DMS153 treated with DMSO at 0.1 percent for 48 hours (cell line): Measurements from ENCODE around the gene HOXC9.

Experiments
- DNase-seq: peaks from one replicate; lab custom pipeline; 2025; ENCODE audit not compliant: unreplicated experiment; lab: John Stamatoyannopoulos, UW

The HOXC9 gene

DNA sequence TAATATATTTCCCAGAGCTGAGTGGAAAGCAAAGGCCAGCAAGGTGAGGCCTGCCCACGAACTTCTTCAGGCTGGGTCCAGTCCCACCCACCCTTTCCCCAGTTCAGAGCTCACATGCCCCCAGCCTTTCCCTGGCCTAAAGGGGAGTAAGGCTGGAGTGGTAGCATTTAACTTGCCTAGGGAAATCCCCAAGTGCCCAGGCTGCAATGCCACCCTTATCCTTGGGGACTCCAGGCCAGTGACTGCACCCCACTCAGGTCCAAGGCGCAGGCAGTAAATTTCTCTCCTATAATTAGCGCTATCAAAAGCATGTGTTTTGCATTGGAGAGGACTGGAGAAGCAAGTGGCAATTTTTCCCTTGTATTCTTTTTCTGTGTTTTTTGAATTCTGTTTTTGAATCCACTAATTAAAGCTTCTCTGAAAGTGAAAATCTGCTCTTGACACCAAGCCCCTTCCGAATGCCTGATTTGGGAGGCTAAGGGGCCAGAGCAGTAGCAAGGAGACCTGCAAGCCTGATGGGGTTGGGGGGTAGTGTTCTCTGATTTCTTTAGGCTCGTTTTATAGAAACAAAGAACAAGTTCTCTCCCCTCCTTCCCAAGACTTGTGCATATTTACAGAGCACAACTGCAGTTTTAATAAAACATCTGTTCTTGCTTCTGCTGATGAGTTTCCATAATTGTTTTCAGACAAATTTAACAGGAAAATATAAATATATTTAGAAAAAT, 24.8 kb downstream of the HOXC9 start:
- DNase-seq, result no peak

- DNase-seq, result no peak
Measured at GRCh38 chr12:54025499-54026405, 25.8 kb downstream of the HOXC9 start.

DNA sequence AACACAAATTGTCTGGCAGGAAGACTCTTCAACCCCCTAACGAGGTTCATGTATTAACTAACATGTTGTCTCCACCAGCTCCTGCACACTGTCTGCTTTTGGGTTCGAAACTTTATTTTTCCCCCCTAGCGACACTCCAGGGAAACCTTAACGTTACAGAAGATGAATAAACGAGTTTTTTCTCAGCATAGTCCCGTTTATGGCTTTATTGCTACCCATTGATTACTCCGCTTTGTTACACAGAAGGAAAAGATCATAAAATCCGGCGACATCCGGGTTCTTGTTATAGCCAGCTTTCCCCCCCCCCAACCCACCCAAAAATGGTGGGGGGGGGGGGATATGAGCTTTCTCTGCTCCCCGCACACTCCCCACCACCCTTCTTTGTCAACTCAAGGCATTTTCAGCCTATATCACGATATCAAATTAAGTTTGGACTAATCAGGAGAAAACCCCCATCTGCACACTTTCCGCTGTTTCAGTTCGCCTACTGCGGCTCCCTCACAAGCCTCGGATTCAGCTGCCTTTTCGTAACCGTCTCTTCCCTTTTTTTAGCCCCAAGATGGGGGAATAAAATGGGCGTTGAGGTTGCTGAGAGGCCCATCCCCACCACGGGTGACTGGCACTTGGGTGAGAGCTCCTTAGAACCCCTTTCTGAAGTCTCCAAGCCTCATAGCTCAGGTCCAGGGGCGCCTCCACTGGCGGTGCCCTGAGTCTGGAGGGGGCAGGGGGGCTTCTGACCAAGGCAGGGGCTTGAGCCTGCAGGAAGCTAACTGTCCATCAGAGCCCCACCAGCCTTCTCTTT, 26.9 kb downstream of the HOXC9 start:
- no peak for DNase-seq

DNA sequence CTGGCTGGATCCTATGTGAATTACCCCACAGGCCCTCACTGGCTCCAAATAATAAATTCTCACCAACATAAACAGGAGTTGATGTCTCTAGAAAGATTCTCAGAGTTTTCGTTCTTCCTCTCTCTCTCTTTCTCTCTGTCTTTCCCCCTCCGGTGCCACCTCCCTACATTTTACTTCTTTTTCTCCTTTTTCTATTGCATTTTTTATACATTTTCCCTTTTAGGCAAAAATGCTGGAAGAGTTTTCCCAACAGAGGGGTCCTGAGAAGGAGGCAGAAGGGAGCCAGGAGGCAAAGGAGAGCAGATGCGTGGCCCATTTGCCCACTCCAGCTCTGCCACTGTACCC, 27.5 kb downstream of the HOXC9 start:
- DNase-seq, result no peak

- no peak for DNase-seq
Measured at GRCh38 chr12:54028314-54029201, 28.6 kb downstream of the HOXC9 start, which contains the start of gene HOXC6. TSS of gene HOXC6 (plus strand) at chr12:54028440. CDS start at chr12:54028522, 82 bp downstream.

DNA sequence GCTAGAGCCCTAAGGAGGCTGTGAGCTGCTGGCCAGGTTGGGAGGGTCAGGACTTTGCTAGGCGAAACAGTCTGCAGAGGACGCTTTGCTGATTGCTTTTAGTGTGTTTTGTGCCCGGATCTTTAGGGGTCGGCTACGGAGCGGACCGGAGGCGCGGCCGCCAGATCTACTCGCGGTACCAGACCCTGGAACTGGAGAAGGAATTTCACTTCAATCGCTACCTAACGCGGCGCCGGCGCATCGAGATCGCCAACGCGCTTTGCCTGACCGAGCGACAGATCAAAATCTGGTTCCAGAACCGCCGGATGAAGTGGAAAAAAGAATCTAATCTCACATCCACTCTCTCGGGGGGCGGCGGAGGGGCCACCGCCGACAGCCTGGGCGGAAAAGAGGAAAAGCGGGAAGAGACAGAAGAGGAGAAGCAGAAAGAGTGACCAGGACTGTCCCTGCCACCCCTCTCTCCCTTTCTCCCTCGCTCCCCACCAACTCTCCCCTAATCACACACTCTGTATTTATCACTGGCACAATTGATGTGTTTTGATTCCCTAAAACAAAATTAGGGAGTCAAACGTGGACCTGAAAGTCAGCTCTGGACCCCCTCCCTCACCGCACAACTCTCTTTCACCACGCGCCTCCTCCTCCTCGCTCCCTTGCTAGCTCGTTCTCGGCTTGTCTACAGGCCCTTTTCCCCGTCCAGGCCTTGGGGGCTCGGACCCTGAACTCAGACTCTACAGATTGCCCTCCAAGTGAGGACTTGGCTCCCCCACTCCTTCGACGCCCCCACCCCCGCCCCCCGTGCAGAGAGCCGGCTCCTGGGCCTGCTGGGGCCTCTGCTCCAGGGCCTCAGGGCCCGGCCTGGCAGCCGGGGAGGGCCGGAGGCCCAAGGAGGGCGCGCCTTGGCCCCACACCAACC, 29.8 kb downstream of the HOXC9 start:
- DNase-seq, result no peak

- no peak for DNase-seq
Measured at GRCh38 chr12:54030442-54030801, 30.5 kb downstream of the HOXC9 start.

GRCh38 chr12:54030889-54031471, 31.0 kb downstream of the HOXC9 start:
- no peak for DNase-seq

GRCh38 chr12:54031480-54031879, 31.5 kb downstream of the HOXC9 start:
- DNase-seq, result no peak

DNA sequence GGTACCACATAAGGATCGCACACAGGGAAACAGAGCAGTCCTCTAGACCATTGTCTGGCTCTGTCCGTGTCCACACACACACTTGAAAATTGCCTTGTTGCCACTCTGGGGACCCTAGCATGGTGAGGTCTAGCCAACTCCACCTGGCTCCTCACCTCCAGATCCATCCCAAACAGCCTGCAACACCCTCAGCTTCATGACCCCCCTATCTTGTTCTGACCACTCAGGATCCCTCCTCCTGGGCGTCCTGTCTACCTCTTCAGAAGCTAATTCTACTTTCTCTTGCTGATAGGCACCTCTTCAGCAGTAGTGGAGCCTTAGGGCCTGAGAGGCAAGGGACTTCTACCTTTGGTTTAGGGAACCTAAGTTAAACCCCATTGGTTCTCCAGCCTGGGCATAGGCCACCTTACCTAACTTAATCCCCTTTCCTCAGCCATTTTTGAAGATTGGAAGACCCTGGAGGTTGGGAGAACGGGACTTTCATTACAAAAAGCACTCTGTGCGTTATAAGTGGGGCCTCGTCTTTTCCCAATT, 32.2 kb downstream of the HOXC9 start:
- DNase-seq, result no peak

GRCh38 chr12:54032627-54033100, 32.7 kb downstream of the HOXC9 start, which contains the start of gene HOXC5:
TSS of gene HOXC5 (plus strand) at chr12:54033050. CDS start at chr12:54033123, 73 bp downstream.
- DNase-seq, result peak; percentile 53

DNA sequence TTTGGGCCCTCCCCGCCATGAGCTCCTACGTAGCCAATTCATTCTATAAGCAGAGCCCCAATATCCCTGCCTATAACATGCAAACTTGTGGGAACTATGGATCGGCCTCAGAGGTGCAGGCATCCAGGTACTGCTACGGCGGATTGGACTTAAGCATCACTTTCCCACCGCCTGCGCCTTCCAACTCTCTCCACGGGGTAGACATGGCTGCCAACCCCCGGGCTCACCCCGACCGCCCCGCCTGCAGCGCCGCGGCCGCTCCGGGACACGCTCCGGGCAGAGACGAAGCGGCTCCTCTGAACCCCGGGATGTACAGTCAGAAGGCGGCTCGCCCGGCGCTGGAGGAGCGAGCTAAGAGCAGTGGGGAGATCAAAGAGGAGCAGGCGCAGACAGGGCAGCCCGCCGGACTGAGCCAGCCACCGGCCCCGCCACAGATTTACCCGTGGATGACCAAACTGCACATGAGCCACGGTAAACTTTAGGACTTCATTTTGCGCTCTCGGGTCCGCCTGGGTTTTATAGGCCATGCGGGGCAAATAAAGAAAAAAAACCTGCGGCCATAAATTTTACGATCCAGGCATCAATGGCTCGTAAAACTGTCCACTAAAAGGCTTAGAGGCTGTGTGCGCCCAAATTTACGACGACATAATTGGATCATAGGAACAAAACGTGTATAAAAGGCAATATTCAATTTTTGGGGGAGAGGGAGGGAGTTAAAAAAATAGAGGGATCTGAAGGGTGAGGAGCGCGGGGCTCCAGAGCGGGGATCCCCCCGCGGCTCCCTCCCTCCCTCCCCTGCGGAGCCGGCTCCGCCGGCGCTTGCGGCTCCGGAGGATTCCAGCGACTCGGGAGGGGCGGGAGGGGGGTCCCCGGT, 33.4 kb downstream of the HOXC9 start:
- DNase-seq, result peak; percentile 68

DNA sequence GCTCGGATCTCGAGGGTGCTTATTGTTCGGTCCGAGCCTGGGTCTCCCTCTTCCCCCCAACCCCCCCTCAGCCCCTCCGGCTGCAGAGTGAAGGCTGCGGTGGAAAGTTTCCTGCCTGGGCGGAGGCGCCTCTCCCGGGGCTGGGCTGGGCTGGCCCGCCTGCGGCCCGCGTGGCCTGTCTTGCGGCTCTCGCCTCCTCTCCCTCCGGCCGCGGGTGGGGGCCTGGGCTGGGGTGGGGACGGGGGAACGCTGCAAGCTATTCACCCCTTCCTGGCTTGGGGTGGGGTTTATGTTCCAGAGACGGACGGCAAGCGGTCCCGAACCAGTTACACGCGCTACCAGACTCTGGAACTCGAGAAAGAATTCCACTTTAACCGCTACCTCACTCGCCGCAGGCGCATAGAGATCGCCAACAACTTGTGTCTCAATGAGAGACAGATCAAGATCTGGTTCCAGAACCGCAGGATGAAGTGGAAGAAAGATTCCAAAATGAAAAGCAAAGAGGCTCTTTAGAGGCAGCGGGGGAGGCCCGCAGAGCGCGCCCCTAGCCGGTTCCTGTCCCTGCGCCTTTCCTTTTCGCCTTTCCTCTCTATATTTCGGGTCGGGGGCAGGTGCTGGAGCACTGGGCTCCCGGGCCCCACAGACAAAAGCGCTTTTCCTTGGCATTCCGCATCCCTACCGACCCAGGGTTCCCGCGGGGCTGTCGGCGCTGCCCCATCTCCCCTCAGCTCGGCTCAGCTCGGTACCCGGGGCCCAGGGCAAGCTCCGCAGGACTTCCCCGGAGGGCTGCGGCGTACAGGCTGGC, 34.2 kb downstream of the HOXC9 start:
- no peak for DNase-seq

- no peak for DNase-seq
Measured at GRCh38 chr12:54034785-54035310, 34.9 kb downstream of the HOXC9 start.

GRCh38 chr12:54035568-54036264, 35.8 kb downstream of the HOXC9 start:
- DNase-seq, result no peak
